ENCODE results near the gene RFPL4AL1. TPM values are rescaled to one million over a fixed set of nuclear protein-coding genes. Genes with fewer than 3 reads are reported as not detected.
"Not testable (repeated sequence)": the region's sequence is repeated elsewhere in the genome, so short reads cannot be mapped to it uniquely, and the experiment has no call there.

Gene RFPL4AL1
- total RNA-seq: 1 to 10 TPM in 1 of 2 donors, not detected in 1; 2.3 TPM

DNA sequence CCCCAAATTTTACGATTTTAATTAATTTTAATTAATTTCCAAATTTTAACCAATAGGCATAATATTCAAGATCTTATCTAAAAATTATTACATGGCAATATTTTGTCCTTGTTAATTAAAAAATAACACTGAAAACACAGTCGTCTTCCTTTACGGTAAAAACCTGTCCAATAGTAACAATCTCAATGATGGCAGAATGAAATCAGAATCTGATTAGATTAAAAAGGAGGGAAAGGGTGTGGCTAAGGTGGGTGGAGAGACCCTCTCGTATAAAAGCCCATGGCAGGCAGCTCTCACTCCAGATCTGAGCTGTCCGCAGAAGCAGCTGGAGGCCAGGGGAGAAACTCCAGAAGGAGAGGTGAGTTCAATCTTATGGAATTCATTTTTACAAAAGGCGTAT lies at the start of gene RFPL4AL1:
Gene RFPL4AL1, plus strand, starts transcription at position 301 of the 400 bp plus-strand sequence. CDS start 2,687 bp downstream, outside the sequence.
- H3K9me3 ChIP-seq; H3K4me3 ChIP-seq; H3K27me3 ChIP-seq; DNase-seq; intact Hi-C loops (cut with DNase I); ATAC-seq; H3K27ac ChIP-seq; H3K36me3 ChIP-seq (replicated peaks in 1 of 2; ENCODE audit: insufficient read depth in 1 of 2, low read depth in 2 of 2); H3K4me1 ChIP-seq: not testable (repeated sequence)
- 77 to 81% methylated on average over 5 to 6 of the region's 6 CpGs for WGBS, 2 donors

DNA sequence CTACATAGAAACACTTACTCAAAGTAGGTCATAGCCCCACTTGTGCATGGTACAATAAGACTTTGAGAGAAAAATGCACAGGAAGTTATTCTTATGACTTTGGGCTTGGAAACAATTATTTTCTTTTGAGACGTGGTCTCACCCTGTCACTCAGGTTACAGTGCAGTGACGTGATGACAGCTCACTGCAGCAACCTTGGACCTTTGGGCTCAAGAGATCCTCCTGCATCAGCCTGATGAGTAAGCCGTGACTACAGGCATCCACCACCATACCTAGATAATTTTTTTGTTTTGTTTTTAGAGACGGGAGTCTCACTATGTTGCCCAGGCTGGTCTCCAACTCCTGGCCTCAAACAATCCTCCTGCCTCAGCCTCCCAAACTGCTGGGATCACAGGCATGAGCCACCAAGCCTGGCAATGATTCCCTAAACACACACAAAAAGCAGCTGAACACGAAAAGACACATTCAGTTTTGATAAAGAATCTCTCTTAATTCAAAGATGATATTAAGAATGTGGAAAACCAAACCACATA lies 48.6 kb upstream of the RFPL4AL1 start:
- no peak overlapping the region for H3K4me3 ChIP-seq
- ATAC-seq (no peak), DNase-seq (no peak)
- peaks cover 4% of the 10 kb centered on the region for H3K4me1 ChIP-seq
- TF ChIP-seq, protein P1, sequence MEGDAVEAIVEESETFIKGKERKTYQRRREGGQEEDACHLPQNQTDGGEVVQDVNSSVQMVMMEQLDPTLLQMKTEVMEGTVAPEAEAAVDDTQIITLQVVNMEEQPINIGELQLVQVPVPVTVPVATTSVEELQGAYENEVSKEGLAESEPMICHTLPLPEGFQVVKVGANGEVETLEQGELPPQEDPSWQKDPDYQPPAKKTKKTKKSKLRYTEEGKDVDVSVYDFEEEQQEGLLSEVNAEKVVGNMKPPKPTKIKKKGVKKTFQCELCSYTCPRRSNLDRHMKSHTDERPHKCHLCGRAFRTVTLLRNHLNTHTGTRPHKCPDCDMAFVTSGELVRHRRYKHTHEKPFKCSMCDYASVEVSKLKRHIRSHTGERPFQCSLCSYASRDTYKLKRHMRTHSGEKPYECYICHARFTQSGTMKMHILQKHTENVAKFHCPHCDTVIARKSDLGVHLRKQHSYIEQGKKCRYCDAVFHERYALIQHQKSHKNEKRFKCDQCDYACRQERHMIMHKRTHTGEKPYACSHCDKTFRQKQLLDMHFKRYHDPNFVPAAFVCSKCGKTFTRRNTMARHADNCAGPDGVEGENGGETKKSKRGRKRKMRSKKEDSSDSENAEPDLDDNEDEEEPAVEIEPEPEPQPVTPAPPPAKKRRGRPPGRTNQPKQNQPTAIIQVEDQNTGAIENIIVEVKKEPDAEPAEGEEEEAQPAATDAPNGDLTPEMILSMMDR (IDR thresholded peaks at IDR 0.05): no peak
- no peak for TF ChIP-seq POLR2A (IDR thresholded peaks at IDR 0.05)
- no peaks in the 10 kb centered on the region for H3K36me3 ChIP-seq (replicated peaks in 1 of 2; ENCODE audit: insufficient read depth in 1 of 2, low read depth in 2 of 2)
- no peaks in the 10 kb centered on the region for H3K27me3 ChIP-seq
- intact Hi-C loops (cut with DNase I): no loop called here
- 48 to 65% methylated on average over 5 of the region's 5 CpGs for WGBS, 2 donors
- H3K9me3 ChIP-seq: no peaks in the 10 kb centered on the region
- H3K27ac ChIP-seq: no peak overlapping the region

DNA sequence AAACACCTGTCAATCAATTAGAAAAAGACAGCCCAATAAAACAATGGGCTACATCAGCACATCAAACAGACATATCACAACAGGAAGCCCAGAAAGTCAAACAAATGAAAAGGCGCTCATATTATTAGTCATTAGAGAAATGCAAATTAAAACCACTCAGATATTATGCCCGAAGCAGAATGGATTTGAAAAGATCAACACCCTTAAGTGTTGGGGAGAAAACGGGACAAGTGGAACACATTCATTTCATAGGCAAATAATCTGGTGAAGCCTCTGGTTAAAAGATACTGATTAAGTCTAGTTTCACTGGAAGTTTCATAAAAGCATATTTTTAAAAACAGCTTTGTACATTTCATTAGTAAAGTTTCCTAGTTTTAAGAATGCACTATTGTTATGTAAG lies 48.1 kb upstream of the RFPL4AL1 start:
- H3K9me3 ChIP-seq: no peaks in the 10 kb centered on the region
- 71 to 75% methylated on average over 3 of the region's 3 CpGs for WGBS, 2 donors
- no peak for ATAC-seq
- no peak for DNase-seq
- intact Hi-C loops (cut with DNase I): no loop called here
- H3K4me3 ChIP-seq: no peak overlapping the region
- peaks cover 4% of the 10 kb centered on the region for H3K4me1 ChIP-seq
- H3K27me3 ChIP-seq: no peaks in the 10 kb centered on the region
- TF ChIP-seq, protein P1 (IDR thresholded peaks at IDR 0.05): no peak
- TF ChIP-seq POLR2A (IDR thresholded peaks at IDR 0.05): no peak
- H3K27ac ChIP-seq: no peak overlapping the region
- no peaks in the 10 kb centered on the region for H3K36me3 ChIP-seq (replicated peaks in 1 of 2; ENCODE audit: insufficient read depth in 1 of 2, low read depth in 2 of 2)

DNA sequence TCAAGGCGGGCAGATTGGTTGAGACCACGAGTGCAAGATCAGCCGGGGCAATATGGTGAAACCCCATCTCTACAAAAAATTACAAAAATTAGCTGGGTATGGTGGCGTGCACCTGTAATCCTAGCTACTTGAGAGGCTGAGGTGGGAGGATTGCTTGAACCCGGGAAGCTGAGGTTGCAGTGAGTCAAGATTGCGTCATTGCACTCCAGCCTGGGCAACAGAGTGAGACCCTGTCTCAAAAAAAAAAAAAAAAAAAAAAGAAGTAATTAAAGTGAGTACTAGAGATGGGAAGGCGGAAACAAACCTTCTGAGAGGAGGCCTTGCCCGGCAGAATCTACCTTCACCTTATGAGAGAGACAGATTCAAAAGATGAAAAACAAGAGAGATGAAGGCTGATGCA lies 45.4 kb upstream of the RFPL4AL1 start:
- DNase-seq (no peak), ATAC-seq (no peak)
- 78 to 84% methylated on average over 8 of the region's 8 CpGs for WGBS, 2 donors
- H3K27me3 ChIP-seq: no peaks in the 10 kb centered on the region
- intact Hi-C loops (cut with DNase I): no loop called here
- H3K4me3 ChIP-seq: no peak overlapping the region
- TF ChIP-seq, protein P1 (IDR thresholded peaks at IDR 0.05): no peak
- TF ChIP-seq POLR2A (IDR thresholded peaks at IDR 0.05): no peak
- no peaks in the 10 kb centered on the region for H3K9me3 ChIP-seq
- no peak overlapping the region for H3K27ac ChIP-seq
- no peaks in the 10 kb centered on the region for H3K4me1 ChIP-seq
- no peaks in the 10 kb centered on the region for H3K36me3 ChIP-seq (replicated peaks in 1 of 2; ENCODE audit: insufficient read depth in 1 of 2, low read depth in 2 of 2)

DNA sequence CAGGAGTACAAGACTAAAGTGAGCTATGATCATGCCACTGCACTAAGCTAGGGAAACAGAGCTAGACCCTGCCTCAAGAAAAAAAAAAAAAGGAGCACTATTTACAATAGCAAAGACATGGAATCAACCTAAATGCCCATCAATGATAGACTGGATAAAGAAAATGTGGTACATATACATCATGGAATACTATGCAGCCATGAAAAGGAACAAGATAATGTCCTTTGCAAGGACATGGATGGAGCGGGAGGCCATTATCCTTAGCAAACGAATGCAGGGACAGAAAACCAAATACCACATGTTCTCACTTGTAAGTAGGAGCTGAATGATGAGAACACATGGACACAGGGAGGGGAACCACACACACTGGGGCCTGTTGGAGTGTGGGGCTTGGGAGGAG lies 38.5 kb upstream of the RFPL4AL1 start:
- DNase-seq; ATAC-seq; H3K27ac ChIP-seq; H3K27me3 ChIP-seq; H3K4me1 ChIP-seq; intact Hi-C loops (cut with DNase I); H3K4me3 ChIP-seq; H3K36me3 ChIP-seq (replicated peaks in 1 of 2; ENCODE audit: insufficient read depth in 1 of 2, low read depth in 2 of 2); H3K9me3 ChIP-seq: not testable (repeated sequence)
- 53 to 80% methylated on average over 2 of the region's 2 CpGs for WGBS, 2 donors

DNA sequence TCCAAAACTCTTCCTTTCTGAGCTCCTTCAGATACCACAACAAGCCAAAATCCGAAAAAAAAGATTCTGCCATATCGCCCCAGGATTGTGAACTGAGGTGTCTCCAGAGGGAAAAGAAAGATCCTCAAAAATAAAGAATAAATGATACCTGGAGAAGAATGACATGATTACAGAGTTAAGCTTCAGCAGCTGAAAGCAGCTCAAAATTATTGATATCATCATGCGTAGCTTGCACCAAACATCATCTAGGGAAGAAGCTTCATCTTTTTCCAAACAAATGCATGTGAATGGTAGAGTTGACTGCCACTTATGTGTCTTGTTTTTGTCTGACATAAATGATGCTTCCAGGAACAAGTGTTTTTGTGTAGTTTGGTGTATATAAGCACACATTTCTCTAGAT lies 30.6 kb upstream of the RFPL4AL1 start, which contains the start of gene NLRP9:
Gene NLRP9, minus strand, starts transcription at position 101 of the 400 bp plus-strand sequence. Its CDS starts 28 bp downstream, at position 73.
- Histone ChIP-seq H3K4me3 (no peak within 1 kb of the TSS), H3K4me1 (no peaks in the 10 kb centered on the region), H3K9me3 (no peaks in the 10 kb centered on the region), H3K36me3 (replicated peaks in 1 of 2; ENCODE audit: insufficient read depth in 1 of 2, low read depth in 2 of 2) (no peaks in the 10 kb centered on the region), H3K27ac (no peak within 1 kb of the TSS), H3K27me3 (no peaks in the 10 kb centered on the region)
- ATAC-seq (no peak), DNase-seq (no peak)
- intact Hi-C loops (cut with DNase I): no loop called here
- TF ChIP-seq, protein P1 (IDR thresholded peaks at IDR 0.05): no peak
- no peak for TF ChIP-seq POLR2A (IDR thresholded peaks at IDR 0.05)
- WGBS, 2 donors: 77 to 80% methylated on average over 3 of the region's 3 CpGs
